Astrocyte of the cerebellum (primary cell): ENCODE data around the gene QTRT2.

Experiments
- DNase-seq: peaks from one replicate; pipeline ENCODE4 v3.0.0-alpha.2; 2011; ENCODE audit warnings: low read depth
- H3K4me3 ChIP-seq: 2 replicates; pipeline ENCODE4 v1.5.1; 2011; ENCODE audit warnings: mild to moderate bottlenecking, low read depth, low read length, moderate library complexity
- CTCF ChIP-seq: IDR thresholded peaks from 2 replicates; pipeline ENCODE4 v1.5.1; 2012; ENCODE audit warnings: low read length, low read depth, moderate library complexity, mild to moderate bottlenecking; ENCODE audit errors: missing control alignments
- in situ Hi-C: cut with HindIII; loops from 2 replicates; pipeline ENCODE4 v1.10.0; 2017; ENCODE audit warnings: low sequenced_read_pairs

The QTRT2 gene

DNA sequence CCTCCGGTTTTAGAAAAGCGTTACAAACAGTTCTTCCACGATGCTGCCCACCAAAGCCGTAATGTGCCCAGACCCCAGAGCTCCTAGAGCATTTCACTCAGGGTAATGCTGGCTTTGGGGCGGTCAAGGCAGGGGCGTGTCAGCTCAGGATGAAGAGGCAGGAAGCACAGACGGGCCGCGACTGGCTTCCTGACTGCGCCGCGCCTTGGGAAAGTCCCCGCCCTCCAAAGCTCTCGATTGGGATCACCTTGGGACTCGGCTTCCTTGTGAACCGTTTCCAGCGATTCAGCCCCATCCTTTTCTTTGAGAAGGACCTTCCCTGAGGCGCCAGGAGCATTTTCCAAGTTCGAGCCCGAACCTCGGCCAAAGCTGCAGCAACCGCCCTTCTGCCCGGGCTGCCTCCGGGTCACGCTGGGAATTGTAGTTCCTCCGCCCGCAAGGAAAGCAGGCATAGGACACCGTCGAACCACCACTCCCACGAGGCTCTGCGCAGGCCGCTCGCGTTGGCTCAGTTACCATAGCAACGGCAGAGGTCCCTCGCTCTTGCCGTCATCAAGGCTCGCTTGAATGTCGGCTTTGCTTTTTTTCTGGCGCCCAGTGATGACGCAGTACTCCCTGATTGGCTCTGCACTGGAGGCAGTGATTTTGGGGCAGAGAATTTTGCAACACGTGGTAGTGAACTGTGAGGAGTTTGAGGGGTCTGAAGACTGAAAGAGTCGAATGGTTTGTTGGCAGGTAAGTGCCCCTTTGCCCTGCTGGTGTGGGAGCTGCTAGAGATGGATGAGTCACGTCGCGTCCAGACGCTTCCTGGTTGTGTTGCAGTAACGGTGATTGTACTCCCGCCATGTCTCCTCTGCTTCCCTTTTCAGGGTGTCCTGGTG is at the start of gene QTRT2, which contains the start of gene CCDC191:
Gene QTRT2 (plus strand): TSS at position 608 of the 881 bp plus-strand sequence. CDS start 8,521 bp downstream, outside the sequence.
Gene CCDC191 (minus strand): TSS at position 397 of the 881 bp plus-strand sequence. CDS start 60 bp downstream, at position 337.
- in situ Hi-C loops = no loop called here
- DNase-seq = peak; percentile 99
- TF ChIP-seq CTCF = no peak
- peak within 1 kb of the TSS; percentile 68 for H3K4me3 ChIP-seq

DNA sequence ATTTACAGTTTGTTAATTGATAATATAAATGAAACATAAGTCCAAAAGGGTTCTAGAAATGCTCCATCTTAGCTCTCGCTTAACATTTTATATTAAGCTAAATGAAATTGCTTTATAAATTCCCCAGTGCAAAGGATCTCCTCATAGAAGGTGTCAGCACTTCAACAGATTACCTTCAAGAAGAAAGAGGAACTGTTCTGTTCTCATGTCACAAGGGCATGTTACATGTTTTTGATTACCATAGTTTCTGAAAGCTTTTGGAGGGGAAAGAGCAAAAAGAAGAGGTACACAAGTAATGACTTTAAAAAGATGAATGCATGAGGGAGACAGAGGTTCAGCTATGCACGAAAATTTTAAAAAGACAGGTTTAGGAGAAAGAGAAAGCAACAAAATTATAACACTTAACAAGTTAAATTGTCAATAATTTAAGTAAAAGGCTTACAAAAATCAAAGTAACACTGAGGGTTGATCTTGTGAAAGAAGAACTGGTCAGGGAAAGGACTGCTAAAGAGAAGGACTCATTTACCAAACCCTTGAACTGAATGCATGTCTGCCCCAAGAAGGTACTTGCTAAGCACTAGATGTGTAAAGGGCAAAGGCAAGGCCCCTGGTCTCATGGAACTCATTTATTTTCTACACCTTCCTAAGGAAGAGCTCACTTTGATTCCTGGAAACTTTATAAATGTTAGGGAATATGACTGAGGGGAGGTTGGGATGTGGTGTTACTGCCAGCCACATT is 45.3 kb upstream of the QTRT2 start:
- H3K4me3 ChIP-seq = no peak overlapping the region
- DNase-seq = no peak
- in situ Hi-C loops = no loop called here
- no peak for TF ChIP-seq CTCF

- no peak overlapping the region for H3K4me3 ChIP-seq
- no peak for DNase-seq
- in situ Hi-C loops = no loop called here
- TF ChIP-seq CTCF = no peak
Observed at GRCh38 chr3:114014211-114014610, 42.3 kb upstream of the QTRT2 start.

DNA sequence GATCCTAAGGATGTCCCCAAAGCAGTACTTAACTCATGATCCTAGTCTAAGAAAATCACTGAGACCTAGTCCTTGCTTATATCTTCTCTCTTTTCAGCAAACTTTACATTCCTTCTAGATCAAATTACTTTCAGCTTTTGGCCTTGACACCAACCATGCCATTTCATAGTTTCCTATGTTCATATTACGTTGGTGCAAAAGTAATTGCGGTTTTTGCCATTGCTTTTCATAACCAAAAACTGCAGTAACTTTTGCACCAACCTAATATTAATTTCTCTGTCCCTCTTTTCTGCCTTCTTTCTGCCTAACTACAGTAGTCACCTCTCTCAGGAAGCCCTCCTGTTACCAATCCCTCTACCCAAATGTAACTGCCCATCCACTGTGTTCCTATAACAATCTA is 37.1 kb upstream of the QTRT2 start:
- in situ Hi-C loops = no loop called here
- no peak for TF ChIP-seq CTCF
- no peak overlapping the region for H3K4me3 ChIP-seq
- no peak for DNase-seq

DNA sequence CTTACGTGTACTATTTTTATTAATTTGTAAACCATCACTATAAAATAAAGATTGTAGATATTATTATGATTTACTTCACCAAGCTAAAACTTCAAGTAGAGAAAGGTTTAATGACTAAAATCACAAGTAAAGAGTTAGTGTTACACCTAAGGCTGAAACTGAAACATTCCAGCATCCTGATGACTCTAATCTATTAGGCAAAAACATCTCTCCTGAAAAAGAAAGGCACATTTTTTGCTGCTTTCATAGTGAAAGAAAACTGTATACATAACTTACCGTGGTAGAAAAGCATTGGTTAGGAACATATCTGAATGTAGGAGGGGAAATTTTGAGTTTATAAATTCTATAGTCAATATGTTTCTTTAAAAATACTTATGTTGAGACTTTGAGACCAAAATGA is 35.6 kb upstream of the QTRT2 start:
- TF ChIP-seq CTCF = no peak
- in situ Hi-C loops = no loop called here
- no peak overlapping the region for H3K4me3 ChIP-seq
- no peak for DNase-seq

DNA sequence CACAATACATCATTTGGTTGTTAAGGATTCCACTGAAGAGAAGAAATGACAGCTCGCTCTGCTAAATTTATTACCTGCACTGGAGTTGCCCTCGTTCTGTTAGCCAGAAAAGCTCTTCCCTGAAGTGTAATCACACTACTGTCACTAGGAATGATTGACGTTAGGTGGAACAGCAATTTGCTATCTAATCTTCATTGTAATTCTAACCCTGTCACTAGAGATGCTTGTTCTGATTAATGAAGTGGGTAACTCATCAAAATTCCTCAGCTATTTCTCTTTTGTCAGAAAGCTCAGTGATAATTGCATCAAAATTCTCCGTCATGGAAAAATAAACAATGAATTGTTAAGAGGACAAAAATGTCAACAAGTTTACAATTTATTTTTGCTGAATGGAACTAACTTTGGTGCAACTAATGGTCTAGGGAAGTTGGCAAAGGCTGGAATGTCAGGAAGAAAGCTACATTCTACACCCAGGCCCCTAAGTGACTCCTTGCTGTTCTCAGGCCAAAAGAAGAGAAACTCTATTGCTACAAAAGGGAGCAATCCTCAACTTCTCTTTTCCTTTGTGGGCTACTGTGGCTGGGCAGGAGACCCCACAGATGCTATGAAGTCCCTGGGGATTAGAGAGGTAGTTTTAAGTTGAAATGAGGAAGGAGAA is 34.3 kb upstream of the QTRT2 start:
- no peak for TF ChIP-seq CTCF
- no peak for DNase-seq
- in situ Hi-C loops = no loop called here
- no peak overlapping the region for H3K4me3 ChIP-seq
